AML-193 (cell line): ENCODE results near the gene RB1.
A peak's percentile ranks its signal among the peaks of the same experiment; 100 is the strongest.
"Not testable (repeated sequence)": the region's sequence is repeated elsewhere in the genome, so short reads cannot be mapped to it uniquely, and the experiment has no call there.

ENCODE experiments used
- DNase-seq, 2 experiments: peaks; one replicate each; lab custom pipeline; 2025; lab: John Stamatoyannopoulos, UW

The RB1 gene

GRCh38 chr13:48297131-48297786 is 6.3 kb upstream of the RB1 start:
- no peak for DNase-seq

DNA sequence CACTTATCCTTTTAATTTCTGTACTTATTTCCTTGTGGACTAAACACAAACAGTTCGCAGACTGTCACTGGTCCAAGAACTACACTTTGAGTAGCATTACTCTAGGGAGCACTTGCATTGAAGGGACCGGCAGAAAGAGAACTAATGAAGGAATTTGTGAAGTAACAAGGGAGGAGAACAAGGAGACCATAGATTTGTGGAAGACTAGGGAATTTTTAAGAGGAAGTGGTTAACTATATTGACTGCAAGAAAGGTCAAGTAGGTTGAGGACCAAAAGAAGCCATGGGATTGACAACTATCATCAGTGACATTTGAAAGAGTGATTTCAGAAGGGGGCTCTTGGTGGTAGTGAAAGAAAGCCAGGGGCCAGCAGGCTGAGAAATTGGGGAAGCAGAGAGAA is 4.0 kb upstream of the RB1 start:
- DNase-seq: no peak

GRCh38 chr13:48302871-48303358 is 636 bp upstream of the RB1 start:
- DNase-seq: peak; percentile 33 to 53

GRCh38 chr13:48304143-48304876 is 759 bp downstream of the RB1 start:
- DNase-seq: peak; percentile 64 to 65

DNA sequence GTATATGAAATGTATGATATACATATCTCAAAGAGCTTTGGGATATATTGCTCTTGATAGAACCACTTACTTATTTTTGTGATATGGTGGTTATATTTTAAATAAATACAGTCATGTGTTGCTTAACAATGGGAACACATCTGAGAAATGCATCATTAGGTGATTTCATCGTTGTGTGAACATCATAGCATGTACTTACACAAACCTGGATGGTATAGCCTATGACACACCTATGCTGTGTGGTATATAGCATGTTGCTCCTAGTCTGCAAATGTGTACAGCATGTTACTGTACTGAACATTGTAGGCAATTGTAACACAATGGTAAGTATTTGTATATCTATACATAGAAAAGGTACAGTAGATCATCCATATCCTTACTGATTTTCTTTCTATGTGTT is 7.7 kb downstream of the RB1 start:
- no peak for DNase-seq

- no peak for DNase-seq
These were observed 12.6 kb downstream of the RB1 start for GRCh38 chr13:48315969-48316650.

- no peak for DNase-seq
These were observed 13.4 kb downstream of the RB1 start for GRCh38 chr13:48316826-48317510.

- DNase-seq: no peak
These were observed 14.2 kb downstream of the RB1 start for GRCh38 chr13:48317511-48318376.

DNA sequence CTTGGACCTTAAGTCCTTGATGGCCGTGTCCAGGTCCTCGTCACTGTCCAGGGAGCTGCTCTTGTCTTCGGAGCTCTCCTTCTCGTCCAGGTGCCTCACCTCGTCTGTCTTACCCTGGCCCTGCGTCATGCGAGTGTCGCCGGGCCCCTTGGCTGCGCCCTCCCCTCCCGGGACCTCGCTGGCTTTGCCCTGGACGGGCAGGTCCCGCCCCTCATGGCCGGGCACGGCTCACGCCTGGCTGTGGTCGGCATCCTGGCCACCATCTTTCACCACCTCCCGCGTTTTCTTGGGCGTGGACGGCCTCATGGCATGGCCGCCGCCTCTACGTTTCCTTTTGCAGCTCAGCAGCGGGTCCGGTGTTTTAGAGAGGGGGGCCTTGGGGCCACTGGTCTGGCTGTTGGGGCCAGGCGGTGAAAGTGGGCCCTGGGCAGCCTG is 14.8 kb downstream of the RB1 start:
- no peak for DNase-seq

- no peak for DNase-seq
These were observed 15.4 kb downstream of the RB1 start for GRCh38 chr13:48318821-48319511.

- DNase-seq: no peak
These were observed 16.2 kb downstream of the RB1 start for GRCh38 chr13:48319531-48320398.

DNA sequence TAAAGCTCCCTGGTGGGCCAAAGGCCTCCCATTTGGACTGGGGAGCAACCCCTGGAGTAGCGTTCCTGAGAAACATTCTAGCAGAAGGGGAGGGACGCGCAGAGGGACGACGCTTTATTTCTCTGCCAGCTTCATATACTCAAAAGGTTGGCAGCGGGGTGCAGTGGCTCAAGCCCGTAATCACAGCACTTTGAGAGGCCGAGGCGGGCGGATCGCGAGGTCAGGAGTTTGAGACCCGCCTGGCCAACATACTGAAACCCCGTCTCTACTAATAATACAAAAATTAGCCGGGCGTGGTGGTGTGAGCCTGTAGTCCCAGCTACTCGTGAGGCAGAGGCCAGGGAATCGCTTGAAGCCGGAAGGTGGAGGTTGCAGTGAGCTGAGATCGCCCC is 16.8 kb downstream of the RB1 start:
- DNase-seq: no peak

DNA sequence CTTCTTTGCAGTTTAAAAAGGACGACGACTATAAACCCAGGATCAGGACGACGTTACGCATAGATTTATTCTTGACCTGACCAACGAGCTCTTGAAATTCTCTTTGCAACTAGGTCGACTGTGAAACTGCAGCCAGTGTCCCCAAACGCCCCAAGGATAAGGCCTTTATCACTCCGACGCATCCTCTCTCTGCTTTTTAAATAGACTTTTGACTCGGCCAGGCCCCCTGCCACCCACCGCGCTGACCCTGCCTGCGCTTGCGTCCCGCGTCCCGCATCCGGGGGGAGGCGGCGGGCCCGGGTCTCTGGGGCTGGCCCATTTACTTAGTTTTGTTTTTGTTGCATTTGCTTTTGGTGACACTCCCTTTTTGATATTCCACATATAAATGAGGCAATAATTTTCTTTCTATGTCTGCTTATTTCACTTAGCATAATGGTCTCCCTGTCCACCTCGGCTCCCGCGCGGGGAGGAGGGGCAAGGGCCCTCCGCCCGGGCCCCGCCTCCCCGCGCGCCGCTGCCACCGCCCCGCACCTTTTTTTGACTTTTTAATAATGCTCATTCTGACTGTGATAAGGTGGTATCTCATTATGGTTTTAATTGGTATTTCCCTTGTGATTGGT is 17.4 kb downstream of the RB1 start:
- no peak for DNase-seq

GRCh38 chr13:48322294-48322693 is 18.7 kb downstream of the RB1 start:
- DNase-seq: no peak

GRCh38 chr13:48333976-48334375 is 30.4 kb downstream of the RB1 start:
- DNase-seq: no peak

- peak; percentile 78 to 88 for DNase-seq
These were observed 31.1 kb downstream of the RB1 start for GRCh38 chr13:48334534-48335127.

GRCh38 chr13:48339198-48339597 is 35.6 kb downstream of the RB1 start:
- DNase-seq: not testable (repeated sequence)

GRCh38 chr13:48344264-48344663 is 40.7 kb downstream of the RB1 start:
- DNase-seq: no peak

- no peak for DNase-seq
These were observed 43.0 kb downstream of the RB1 start for GRCh38 chr13:48346583-48346982.
